IMR-90 (cell line): ENCODE results near the gene ADARB2. TPM values are rescaled to one million over a fixed set of nuclear protein-coding genes. Genes with fewer than 3 reads are reported as not detected.

Experiments
- ATAC-seq: fragments of 200-7000 bp; cut with Tn5 transposase; 2 replicates; pipeline ENCODE4 v1.9.1; 2020; ENCODE audit warnings: low read depth, mild to moderate bottlenecking, moderate library complexity
- BruUV-seq: library from RNA; stranded (reverse); fragments of 400-500 nt; replicated peaks from 2 replicates; lab custom pipeline; 2021; lab: Mats Ljungman, UMichigan
- CTCF ChIA-PET: fragments of 300-600 bp; formaldehyde crosslinking; extraction: SDS; loops from one replicate; lab custom pipeline; 2021; ENCODE audit warnings: antibody characterized with exemption; lab: Yijun Ruan, JAX
- POLR2A ChIA-PET: fragments of 300-600 bp; sonication (Branson Sonifier 250); formaldehyde crosslinking; loops from one replicate; lab custom pipeline; 2022; ENCODE audit warnings: antibody characterized with exemption; ENCODE audit not compliant: unreplicated experiment; lab: Charles Lee
- DNase-seq: peaks from one replicate; pipeline ENCODE4 v3.0.0; 2013
- H2AFZ ChIP-seq: replicated peaks from 2 replicates; pipeline ENCODE3; 2013; ENCODE audit warnings: low read length, mild to moderate bottlenecking; ENCODE audit not compliant: poor library complexity
- H2AK5ac ChIP-seq: 2 replicates; pipeline ENCODE4 v1.6.1; 2013; ENCODE audit warnings: low read depth, low read length, inconsistent platforms
- H2AK9ac ChIP-seq: replicated peaks from 2 replicates; pipeline ENCODE3; 2013; ENCODE audit warnings: mild to moderate bottlenecking, low read depth, low read length, moderate library complexity; ENCODE audit not compliant: poor library complexity
- H2BK120ac ChIP-seq: 2 replicates; pipeline ENCODE4 v1.6.1; 2013; ENCODE audit warnings: low read depth, low read length, inconsistent platforms
- H2BK15ac ChIP-seq: 3 replicates; pipeline ENCODE4 v1.6.1; 2013; ENCODE audit warnings: low read depth, low read length, inconsistent platforms
- H2BK20ac ChIP-seq: 2 replicates; pipeline ENCODE4 v1.6.1; 2013; ENCODE audit warnings: low read depth, mild to moderate bottlenecking, inconsistent platforms, low read length, moderate library complexity
- H2BK5ac ChIP-seq: 2 replicates; pipeline ENCODE4 v1.6.1; 2013; ENCODE audit warnings: mild to moderate bottlenecking, low read depth, low read length, inconsistent platforms; ENCODE audit not compliant: poor library complexity, severe bottlenecking
- H3K14ac ChIP-seq: replicated peaks from 2 replicates; pipeline ENCODE4 v1.6.1; 2013; ENCODE audit warnings: low read depth, low read length, inconsistent platforms
- H3K18ac ChIP-seq: 2 replicates; pipeline ENCODE4 v1.6.1; 2013; ENCODE audit warnings: low read depth, low read length, control low read depth
- H3K23ac ChIP-seq: 2 replicates; pipeline ENCODE4 v1.6.1; 2013; ENCODE audit warnings: low read depth, low read length, inconsistent platforms
- H3K27ac ChIP-seq: 2 replicates; pipeline ENCODE4 v1.5.1; 2013; ENCODE audit warnings: mild to moderate bottlenecking, control low read depth, low read length; ENCODE audit not compliant: insufficient read depth
- H3K27me3 ChIP-seq: 2 replicates; pipeline ENCODE4 v1.6.1; 2013; ENCODE audit warnings: low read length; ENCODE audit not compliant: control insufficient read depth, insufficient read depth
- H3K36me3 ChIP-seq: 2 replicates; pipeline ENCODE4 v1.6.1; 2013; ENCODE audit warnings: low read length, mixed read lengths; ENCODE audit not compliant: control insufficient read depth, insufficient read depth
- H3K4ac ChIP-seq: 2 replicates; pipeline ENCODE4 v1.6.1; 2013; ENCODE audit warnings: low read depth, low read length, inconsistent platforms
- H3K4me1 ChIP-seq: 2 replicates; pipeline ENCODE4 v1.6.1; 2013; ENCODE audit warnings: low read length, mixed read lengths; ENCODE audit not compliant: control insufficient read depth, insufficient read depth
- H3K4me2 ChIP-seq: 2 replicates; pipeline ENCODE4 v1.6.1; 2013; ENCODE audit warnings: low read depth, mild to moderate bottlenecking, control low read depth, low read length, moderate library complexity
- H3K4me3 ChIP-seq: 2 replicates; pipeline ENCODE4 v1.5.1; 2013; ENCODE audit warnings: low read depth, mild to moderate bottlenecking, control low read depth, low read length, moderate library complexity; ENCODE audit not compliant: insufficient read depth
- H3K56ac ChIP-seq: 2 replicates; pipeline ENCODE4 v1.6.1; 2013; ENCODE audit warnings: low read length, inconsistent platforms; ENCODE audit not compliant: insufficient read depth; ENCODE audit errors: extremely low read depth
- H3K79me1 ChIP-seq, 2 experiments: 2 replicates each; pipeline ENCODE4 v1.6.1; 2013; ENCODE audit warnings: low read length in 2 of 2, inconsistent platforms in 1 of 2, low read depth in 1 of 2
- H3K9ac ChIP-seq: 2 replicates; pipeline ENCODE4 v1.6.1; 2013; ENCODE audit warnings: low read depth, low read length, control low read depth
- H3K9me1 ChIP-seq: 2 replicates; pipeline ENCODE4 v1.6.1; 2013; ENCODE audit warnings: low read length, inconsistent platforms; ENCODE audit not compliant: insufficient read depth
- H3K9me3 ChIP-seq: 2 replicates; pipeline ENCODE4 v1.6.1; 2013; ENCODE audit warnings: low read length; ENCODE audit not compliant: control insufficient read depth, insufficient read depth
- H4K20me1 ChIP-seq: 2 replicates; pipeline ENCODE4 v1.6.1; 2013; ENCODE audit warnings: low read length, inconsistent platforms; ENCODE audit not compliant: insufficient read depth
- H4K5ac ChIP-seq: 2 replicates; pipeline ENCODE4 v1.6.1; 2013; ENCODE audit warnings: mild to moderate bottlenecking, low read depth, low read length, control low read depth
- H4K8ac ChIP-seq, 2 experiments: 2 replicates each; pipeline ENCODE4 v1.6.1; 2013; ENCODE audit warnings: low read depth in 2 of 2, low read length in 2 of 2, control low read depth in 1 of 2, inconsistent platforms in 1 of 2
- H4K91ac ChIP-seq: 2 replicates; pipeline ENCODE4 v1.6.1; 2013; ENCODE audit warnings: low read depth, low read length, inconsistent platforms; ENCODE audit not compliant: insufficient read depth
- CEBPB ChIP-seq: IDR thresholded peaks from 2 replicates; pipeline ENCODE4 v1.6.1; 2012; ENCODE audit warnings: low read depth, low read length, improper control_type of control experiment
- CHD1 ChIP-seq: IDR thresholded peaks from 2 replicates; pipeline ENCODE4 v1.6.1; 2012; ENCODE audit warnings: low read depth, low read length, improper control_type of control experiment
- CTCF ChIP-seq: conservative IDR thresholded peaks from 2 replicates; pipeline ENCODE4 v1.5.1; 2012; ENCODE audit warnings: mild to moderate bottlenecking, low read depth, low read length, improper control_type of control experiment
- ELK1 ChIP-seq: fragments of 150-350 bp; IDR thresholded peaks from 2 replicates; pipeline ENCODE4 v1.6.1; 2016; ENCODE audit warnings: low read depth, mild to moderate bottlenecking, low read length, moderate library complexity, borderline replicate concordance
- FOS ChIP-seq: fragments of 150-350 bp; IDR thresholded peaks from 2 replicates; pipeline ENCODE4 v1.6.1; 2016; ENCODE audit warnings: low read depth, low read length
- MAFK ChIP-seq: IDR thresholded peaks from 2 replicates; pipeline ENCODE4 v1.6.1; 2012; ENCODE audit warnings: low read depth, low read length, improper control_type of control experiment
- MAZ ChIP-seq: IDR thresholded peaks from 2 replicates; pipeline ENCODE4 v1.6.1; 2012; ENCODE audit warnings: low read depth, mild to moderate bottlenecking, low read length, improper control_type of control experiment, moderate library complexity, borderline replicate concordance
- MXI1 ChIP-seq: IDR thresholded peaks from 2 replicates; pipeline ENCODE4 v1.6.1; 2012; ENCODE audit warnings: low read depth, mild to moderate bottlenecking, low read length, moderate library complexity, borderline replicate concordance
- NFE2L2 ChIP-seq: fragments of 150-350 bp; IDR thresholded peaks from 2 replicates; pipeline ENCODE4 v1.6.1; 2016; ENCODE audit warnings: low read depth, mild to moderate bottlenecking, low read length
- POLR2A ChIP-seq: IDR thresholded peaks from 2 replicates; pipeline ENCODE4 v1.6.1; 2012; ENCODE audit warnings: mild to moderate bottlenecking, low read depth, low read length
- RAD21 ChIP-seq: IDR thresholded peaks from 2 replicates; pipeline ENCODE4 v1.6.1; 2012; ENCODE audit warnings: low read length, improper control_type of control experiment
- RCOR1 ChIP-seq: IDR thresholded peaks from 2 replicates; pipeline ENCODE4 v1.6.1; 2012; ENCODE audit warnings: mild to moderate bottlenecking, low read length, improper control_type of control experiment; ENCODE audit not compliant: insufficient replicate concordance
- RFX5 ChIP-seq: IDR thresholded peaks from 2 replicates; pipeline ENCODE4 v1.8.0; 2012; ENCODE audit warnings: low read depth, mild to moderate bottlenecking, low read length, moderate library complexity
- SMC3 ChIP-seq: fragments of 150-350 bp; IDR thresholded peaks from 2 replicates; pipeline ENCODE4 v1.6.1; 2016; ENCODE audit warnings: low read depth, mild to moderate bottlenecking, antibody characterized with exemption, low read length, moderate library complexity
- dilution Hi-C: fragments of 300-500 bp; cut with HindIII; formaldehyde crosslinking; loops from one replicate; pipeline ENCODE4 v1.14.3; 2018; ENCODE audit warnings: low sequenced_read_pairs; ENCODE audit not compliant: unreplicated experiment
- in situ Hi-C: fragments of 300-500 bp; cut with MboI; formaldehyde crosslinking; loops from 3 replicates; pipeline ENCODE4 v1.14.3; 2019; ENCODE audit warnings: low sequenced_read_pairs, inconsistent platforms, mixed read lengths
- intact Hi-C: fragments of 100-400 bp; cut with micrococcal nuclease; formaldehyde crosslinking; loops from 2 replicates; pipeline ENCODE4 v1.10.0; 2022
- polyA plus RNA-seq, 3 experiments: library from polyadenylated mRNA; depleted of rRNA; stranded (reverse); fragments of >200 nt; gene quantifications; 2 replicates each; pipeline ENCODE4 v1.2.3, GENCODE V29; 2012; ENCODE audit warnings: low replicate concordance in 1 of 3
- total RNA-seq: library from RNA; depleted of rRNA; stranded (reverse); fragments of >200 nt; gene quantifications from 2 replicates; pipeline ENCODE4 v1.2.3, GENCODE V29; 2012

ADARB2 gene
- total and polyA plus RNA-seq, 2 of the 4 experiments (the other 2 are of a cell fraction), result not detected

DNA sequence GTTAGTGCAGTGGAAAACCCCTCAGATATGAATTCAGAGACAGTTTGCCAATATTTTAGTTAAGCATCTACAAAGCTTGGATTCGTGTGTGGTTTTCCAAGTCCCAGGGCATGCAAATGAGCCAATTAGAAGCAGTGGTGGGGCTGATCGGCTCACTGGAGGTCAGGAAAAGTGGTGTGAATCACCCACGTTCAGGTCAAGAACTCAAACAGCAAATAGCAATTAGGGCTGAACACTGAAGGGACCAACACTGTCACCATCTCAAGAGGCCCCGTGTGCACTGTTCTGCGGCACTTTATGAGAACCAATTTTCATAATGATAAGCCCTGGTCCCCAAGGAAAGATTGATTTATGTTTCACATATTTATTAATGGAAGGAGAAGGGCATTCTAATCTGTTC, 68.9 kb downstream of the ADARB2 start (continued):
- TF ChIP-seq RFX5, result no peak

GRCh38 chr10:1667392-1667791, 69.9 kb downstream of the ADARB2 start:
- Histone ChIP-seq H3K56ac (no peak overlapping the region), H3K4ac (no peak overlapping the region), H2BK20ac (no peak overlapping the region), H2BK15ac (no peak overlapping the region), H3K18ac (no peak overlapping the region), H4K5ac (no peak overlapping the region), H3K23ac (no peak overlapping the region), H3K27ac (no peak overlapping the region), H3K27me3 (no peaks in the 10 kb centered on the region), H2AFZ (no peak overlapping the region), H3K36me3 (no peaks in the 10 kb centered on the region), H3K4me2 (no peak overlapping the region), H3K9me1 (no peaks in the 10 kb centered on the region), H2AK9ac (no peak overlapping the region), H2BK120ac (no peak overlapping the region), H4K20me1 (no peaks in the 10 kb centered on the region), H3K4me3 (no peak overlapping the region), H2BK5ac (no peak overlapping the region), H3K79me1 (no peaks in the 10 kb centered on the region), H4K8ac (no peak overlapping the region), H2AK5ac (no peak overlapping the region), H3K14ac (no peak overlapping the region), H3K9me3 (peaks cover 46% of the 10 kb centered on the region), H3K4me1 (no peaks in the 10 kb centered on the region), H4K91ac (no peak overlapping the region), H3K9ac (no peak overlapping the region)
- no TSS peak for BruUV-seq
- ChIA-PET CTCF (no interaction called here), POLR2A (no interaction called here)
- DNase-seq (no peak), ATAC-seq (no peak)
- TF ChIP-seq SMC3, result no peak
- TF ChIP-seq CHD1, result no peak
- TF ChIP-seq MAZ, result no peak
- no peak for TF ChIP-seq MXI1
- no peak for TF ChIP-seq RCOR1
- no peak for TF ChIP-seq POLR2A
- TF ChIP-seq FOS, result no peak
- no peak for TF ChIP-seq MAFK
- TF ChIP-seq CTCF, result no peak
- TF ChIP-seq CEBPB, result no peak
- TF ChIP-seq RFX5, result no peak
- TF ChIP-seq NFE2L2, result no peak
- TF ChIP-seq ELK1, result no peak
- TF ChIP-seq RAD21, result no peak
- in situ Hi-C loops (no loop called here), dilution Hi-C loops (no loop called here), intact Hi-C loops (no loop called here)
